Astrocyte (in vitro differentiated cells and primary cell): ENCODE data around the gene ELK4. TPM values are rescaled to one million over a fixed set of nuclear protein-coding genes. Genes with fewer than 3 reads are reported as not detected.

Experiments
- DNase-seq: peaks from one replicate; pipeline ENCODE4 v3.0.0-alpha.2; 2010; ENCODE audit warnings: low read depth
- FAIRE-seq: peaks from 2 replicates; lab custom pipeline; 2011; peaks lifted over from hg19 to GRCh38; lab: Jason Lieb, UNC
- H2AFZ ChIP-seq: 2 replicates; pipeline ENCODE4 v1.6.0; 2012; ENCODE audit warnings: low read depth, low read length, inconsistent platforms
- H3K27ac ChIP-seq: 2 replicates; pipeline ENCODE4 v1.5.1; 2011; ENCODE audit warnings: low read depth, low read length, inconsistent platforms
- H3K27me3 ChIP-seq: 2 replicates; pipeline ENCODE4 v1.6.0; 2011; ENCODE audit warnings: low read length, inconsistent platforms; ENCODE audit not compliant: insufficient read depth
- H3K36me3 ChIP-seq: 2 replicates; pipeline ENCODE4 v1.5.1; 2011; ENCODE audit warnings: low read length, inconsistent platforms; ENCODE audit not compliant: insufficient read depth
- H3K4me1 ChIP-seq: 2 replicates; pipeline ENCODE4 v1.5.1; 2011; ENCODE audit warnings: low read length, inconsistent platforms; ENCODE audit not compliant: insufficient read depth
- H3K4me2 ChIP-seq: 2 replicates; pipeline ENCODE4 v1.6.0; 2012; ENCODE audit warnings: low read length, inconsistent platforms
- H3K4me3 ChIP-seq: 2 replicates; pipeline ENCODE4 v1.5.1; 2011; ENCODE audit warnings: low read depth, mild to moderate bottlenecking, low read length, inconsistent platforms; ENCODE audit not compliant: insufficient read depth
- H3K79me2 ChIP-seq: 2 replicates; pipeline ENCODE4 v1.6.0; 2012; ENCODE audit warnings: mild to moderate bottlenecking, low read length, inconsistent platforms; ENCODE audit not compliant: insufficient read depth
- H3K9ac ChIP-seq: 2 replicates; pipeline ENCODE4 v1.6.0; 2012; ENCODE audit warnings: mild to moderate bottlenecking, low read length, inconsistent platforms
- H3K9me3 ChIP-seq: 2 replicates; pipeline ENCODE4 v1.5.1; 2012; ENCODE audit warnings: low read depth, mild to moderate bottlenecking, low read length, inconsistent platforms; ENCODE audit not compliant: insufficient read depth
- H4K20me1 ChIP-seq: 2 replicates; pipeline ENCODE4 v1.6.0; 2012; ENCODE audit warnings: low read length, inconsistent platforms; ENCODE audit not compliant: insufficient read depth
- H3K27ac Mint-ChIP-seq: one replicate; pipeline ENCODE4 v1.8.0; 2021; ENCODE audit warnings: mild to moderate bottlenecking, mixed read lengths; ENCODE audit not compliant: unreplicated experiment
- H3K27me3 Mint-ChIP-seq: one replicate; pipeline ENCODE4 v1.8.0; 2021; ENCODE audit warnings: low read depth, mixed read lengths; ENCODE audit not compliant: unreplicated experiment
- H3K36me3 Mint-ChIP-seq: one replicate; pipeline ENCODE4 v1.8.0; 2021; ENCODE audit warnings: low read depth, mixed read lengths; ENCODE audit not compliant: unreplicated experiment
- H3K4me1 Mint-ChIP-seq: one replicate; pipeline ENCODE4 v1.8.0; 2021; ENCODE audit warnings: low read depth, mixed read lengths; ENCODE audit not compliant: unreplicated experiment
- H3K4me3 Mint-ChIP-seq: one replicate; pipeline ENCODE4 v1.8.0; 2021; ENCODE audit warnings: mild to moderate bottlenecking, moderate library complexity, mixed read lengths; ENCODE audit not compliant: unreplicated experiment
- H3K9me3 Mint-ChIP-seq: one replicate; pipeline ENCODE4 v1.8.0; 2021; ENCODE audit warnings: mild to moderate bottlenecking, mixed read lengths; ENCODE audit not compliant: unreplicated experiment
- CTCF ChIP-seq: IDR thresholded peaks from 2 replicates; pipeline ENCODE4 v1.5.1; 2011; ENCODE audit warnings: low read depth, mild to moderate bottlenecking, inconsistent platforms, low read length, moderate library complexity; ENCODE audit not compliant: insufficient read depth
- EZH2 ChIP-seq: IDR thresholded peaks from 2 replicates; pipeline ENCODE4 v1.6.1; 2012; ENCODE audit warnings: mild to moderate bottlenecking, low read length, inconsistent platforms; ENCODE audit not compliant: insufficient read depth
- total RNA-seq: library from RNA; stranded (reverse); gene quantifications from 2 replicates; pipeline ENCODE4 v1.2.1, GENCODE V29; 2021

ELK4 gene
- total RNA-seq, 1 donor from 2014 or later = 31.3 TPM

- no peaks in the 10 kb centered on the region for H3K36me3 Mint-ChIP-seq
- Histone ChIP-seq H4K20me1 (peaks cover 23% of the 10 kb centered on the region), H3K27me3 (no peaks in the 10 kb centered on the region), H3K4me1 (peaks cover 3% of the 10 kb centered on the region), H3K9me3 (no peaks in the 10 kb centered on the region), H2AFZ (peak overlapping the region; percentile 50), H3K36me3 (no peaks in the 10 kb centered on the region), H3K79me2 (peaks cover 48% of the 10 kb centered on the region), H3K4me3 (peak overlapping the region; percentile 88), H3K9ac (peak overlapping the region; percentile 95), H3K27ac (peak overlapping the region; percentile 93), H3K4me2 (peak overlapping the region; percentile 92)
- no peaks in the 10 kb centered on the region for H3K27me3 Mint-ChIP-seq
- TF ChIP-seq EZH2 (no peak), CTCF (no peak)
- H3K9me3 Mint-ChIP-seq = no peaks in the 10 kb centered on the region
- H3K4me3 Mint-ChIP-seq = peak overlapping the region; percentile 99
- FAIRE-seq = no peak
- peak; percentile 75 for DNase-seq
- H3K27ac Mint-ChIP-seq = peak overlapping the region; percentile 99
- H3K4me1 Mint-ChIP-seq = peaks cover 14% of the 10 kb centered on the region
Measured at GRCh38 chr1:205631010-205631767, 622 bp downstream of the ELK4 start.

- FAIRE-seq (no peak), DNase-seq (no peak)
- no peaks in the 10 kb centered on the region for H3K27me3 ChIP-seq
- H3K4me2 ChIP-seq = peak overlapping the region; percentile 92
- no peaks in the 10 kb centered on the region for H3K36me3 ChIP-seq
- H3K9me3 ChIP-seq = no peaks in the 10 kb centered on the region
- Mint-ChIP-seq H3K27me3 (no peaks in the 10 kb centered on the region), H3K27ac (peak overlapping the region; percentile 99), H3K9me3 (no peaks in the 10 kb centered on the region), H3K36me3 (no peaks in the 10 kb centered on the region), H3K4me1 (peaks cover 15% of the 10 kb centered on the region), H3K4me3 (peak overlapping the region; percentile 99)
- H4K20me1 ChIP-seq = peaks cover 27% of the 10 kb centered on the region
- TF ChIP-seq CTCF (no peak), EZH2 (no peak)
- peaks cover 54% of the 10 kb centered on the region for H3K79me2 ChIP-seq
- no peak overlapping the region for H2AFZ ChIP-seq
- peak overlapping the region; percentile 93 for H3K27ac ChIP-seq
- H3K4me3 ChIP-seq = peak overlapping the region; percentile 88
- peaks cover 3% of the 10 kb centered on the region for H3K4me1 ChIP-seq
- H3K9ac ChIP-seq = peak overlapping the region; percentile 95
Measured at GRCh38 chr1:205630651-205631009, 1.2 kb downstream of the ELK4 start.

GRCh38 chr1:205630241-205630640 lies 1.6 kb downstream of the ELK4 start:
- Mint-ChIP-seq H3K36me3 (no peaks in the 10 kb centered on the region), H3K27me3 (no peaks in the 10 kb centered on the region), H3K4me1 (peaks cover 15% of the 10 kb centered on the region), H3K4me3 (peak overlapping the region; percentile 99), H3K9me3 (no peaks in the 10 kb centered on the region), H3K27ac (peak overlapping the region; percentile 99)
- no peaks in the 10 kb centered on the region for H3K36me3 ChIP-seq
- no peak overlapping the region for H2AFZ ChIP-seq
- H3K4me2 ChIP-seq = peak overlapping the region; percentile 92
- H3K79me2 ChIP-seq = peaks cover 57% of the 10 kb centered on the region
- H3K4me1 ChIP-seq = peaks cover 3% of the 10 kb centered on the region
- peak overlapping the region; percentile 88 for H3K4me3 ChIP-seq
- peaks cover 30% of the 10 kb centered on the region for H4K20me1 ChIP-seq
- peak overlapping the region; percentile 95 for H3K9ac ChIP-seq
- no peaks in the 10 kb centered on the region for H3K9me3 ChIP-seq
- peak overlapping the region; percentile 93 for H3K27ac ChIP-seq
- FAIRE-seq (no peak), DNase-seq (peak; percentile 28)
- H3K27me3 ChIP-seq = no peaks in the 10 kb centered on the region
- TF ChIP-seq CTCF = no peak
